GM21529 (cell line): Measurements from ENCODE around the gene AKAP10.
"Not testable (repeated sequence)": the region's sequence is repeated elsewhere in the genome, so short reads cannot be mapped to it uniquely, and the experiment has no call there.

ENCODE experiments used
- ATAC-seq: cut with Tn5 transposase; IDR thresholded peaks from one replicate; pipeline ENCODE4 v1.9.1; 2021; ENCODE audit not compliant: unreplicated experiment

The AKAP10 gene

DNA sequence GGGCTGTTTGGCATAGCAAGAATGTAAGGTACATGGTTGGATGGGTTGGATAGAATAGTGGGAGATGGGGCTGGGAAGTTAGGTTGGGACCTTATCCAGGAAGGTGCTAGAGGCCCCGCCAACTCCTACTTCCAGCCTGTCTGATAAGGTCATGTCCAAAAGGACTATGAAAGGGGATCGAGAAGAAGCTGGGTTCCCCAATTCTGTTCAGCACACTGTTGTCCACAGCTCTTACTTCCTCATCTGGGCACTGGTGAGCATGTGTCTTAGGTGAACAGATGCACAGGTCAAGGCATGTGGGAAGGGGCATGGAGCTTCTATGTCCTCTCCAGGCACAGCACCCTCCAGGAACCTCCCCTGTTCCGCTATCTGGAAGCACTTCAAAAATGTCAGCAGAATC, 104.3 kb downstream of the AKAP10 start:
- no peak for ATAC-seq

DNA sequence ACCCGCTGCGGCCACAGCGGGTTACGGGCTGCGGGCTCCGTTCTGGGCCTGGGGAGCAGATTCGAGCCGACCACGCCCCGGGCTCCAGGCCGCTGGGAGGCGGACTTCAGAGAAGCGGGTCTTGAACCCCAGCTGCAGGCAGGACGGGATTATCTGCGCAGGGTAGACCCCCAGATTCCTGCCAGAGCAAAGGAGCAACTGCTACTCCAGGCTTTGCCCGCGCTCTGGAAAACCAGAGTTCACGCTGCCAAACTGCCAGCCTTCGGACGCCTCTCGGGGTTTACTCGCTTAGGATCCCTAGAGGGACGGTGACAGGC, 109.6 kb downstream of the AKAP10 start:
- ATAC-seq = no peak

DNA sequence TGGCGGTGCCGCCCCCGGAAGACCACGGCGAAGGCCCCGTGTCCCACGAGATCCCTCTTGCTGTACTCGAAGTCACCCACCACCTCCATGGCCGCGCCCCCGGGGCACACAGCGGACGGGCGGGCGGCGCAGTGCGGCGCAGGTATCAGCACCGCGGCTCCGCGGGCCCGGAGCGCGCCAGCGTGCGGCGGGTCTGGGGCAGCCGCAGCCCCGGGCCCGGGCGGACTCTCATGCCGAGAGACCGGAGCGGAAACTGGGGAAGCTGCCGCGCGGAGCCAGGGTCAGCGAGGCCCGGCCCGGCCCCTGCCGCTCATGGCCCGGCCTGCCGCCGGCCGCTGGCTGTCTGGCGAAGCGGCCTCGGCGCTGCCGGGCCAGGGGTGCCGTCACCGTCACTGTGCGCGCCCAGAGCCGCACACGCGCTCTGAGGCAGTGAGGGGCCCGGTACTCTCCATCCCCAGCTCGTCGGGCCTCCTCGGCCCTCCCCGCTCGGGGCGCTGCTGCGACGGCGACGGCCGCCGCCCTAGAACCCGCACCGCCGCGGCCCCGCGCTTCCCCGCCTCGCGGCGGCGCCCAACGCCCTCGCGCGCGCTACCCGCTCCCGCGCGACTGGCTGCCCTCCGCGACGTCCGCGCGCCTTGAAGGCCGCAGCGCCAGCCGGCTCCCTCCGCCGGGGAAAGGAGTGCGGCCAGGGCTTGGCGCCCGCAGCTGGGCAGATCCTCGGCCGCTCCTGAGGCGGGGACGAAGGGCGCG, 110.1 kb downstream of the AKAP10 start, which contains the start of gene ULK2:
Gene ULK2 (minus strand): TSS at position 608 of the 750 bp plus-strand sequence. CDS start 519 bp downstream, at position 89.
- peak; percentile 44 for ATAC-seq

DNA sequence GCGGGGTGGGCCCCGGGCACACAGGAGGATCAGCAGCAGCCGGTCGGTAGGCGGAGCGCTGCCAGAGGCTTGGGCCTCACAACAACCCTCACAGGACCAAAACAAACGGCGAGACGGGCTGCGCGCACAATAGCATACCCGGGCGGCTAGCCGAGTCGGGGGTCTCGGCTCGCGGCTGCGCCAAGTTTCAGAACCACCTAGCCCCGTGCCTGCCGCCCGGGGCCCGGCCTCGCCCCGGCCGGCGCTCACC, 110.6 kb downstream of the AKAP10 start:
- peak; percentile 72 for ATAC-seq

DNA sequence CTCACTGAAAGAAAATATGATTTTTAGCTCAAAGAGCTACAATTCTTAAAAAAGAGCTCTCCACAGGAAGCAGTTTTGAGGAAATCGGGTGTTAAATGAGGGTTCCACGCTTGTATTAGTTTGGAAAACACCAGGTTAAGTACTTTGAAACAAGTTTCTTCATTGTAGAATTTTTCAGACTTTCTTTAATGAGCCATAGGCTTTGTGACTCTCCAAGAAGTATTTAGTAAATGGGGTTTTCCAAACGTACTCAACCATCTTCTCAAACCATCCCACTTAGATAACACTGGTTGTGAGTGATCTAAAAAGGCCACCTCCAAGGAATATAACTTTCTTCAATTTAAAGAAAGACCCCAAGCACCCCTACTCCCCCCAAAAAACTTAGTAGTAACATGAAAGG, 112.6 kb downstream of the AKAP10 start:
- no peak for ATAC-seq

GRCh38 chr17:19860647-19861177, 116.9 kb downstream of the AKAP10 start:
- ATAC-seq = not testable (repeated sequence)

DNA sequence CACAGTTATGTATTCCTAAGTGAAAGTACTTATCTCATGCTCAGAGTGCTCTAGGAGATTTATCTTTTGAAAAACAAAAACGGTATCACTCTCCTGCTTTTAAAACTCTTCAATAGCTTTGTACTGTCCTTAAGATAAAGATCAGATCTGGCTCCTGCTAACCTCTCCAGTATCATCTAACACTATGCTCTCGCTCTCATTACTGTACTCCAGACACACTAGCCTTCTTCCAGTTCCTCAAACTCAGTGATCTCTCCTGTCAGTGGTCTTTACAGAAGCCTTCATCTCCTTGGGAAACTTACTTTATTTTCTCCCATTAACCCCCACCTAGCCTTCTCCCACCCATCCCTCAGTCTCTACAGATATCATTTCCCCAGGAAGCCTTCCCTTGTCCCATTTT, 120.0 kb downstream of the AKAP10 start:
- ATAC-seq = no peak
